IMR-90 (cell line): ENCODE measurements around the gene PNCK. TPM values are rescaled to one million over a fixed set of nuclear protein-coding genes. Genes with fewer than 3 reads are reported as not detected.

Source experiments
- ATAC-seq: fragments of 200-7000 bp; cut with Tn5 transposase; 2 replicates; pipeline ENCODE4 v1.9.1; 2020; ENCODE audit warnings: low read depth, mild to moderate bottlenecking, moderate library complexity
- BruUV-seq: library from RNA; stranded (reverse); fragments of 400-500 nt; replicated peaks from 2 replicates; lab custom pipeline; 2021; lab: Mats Ljungman, UMichigan
- CTCF ChIA-PET: fragments of 300-600 bp; formaldehyde crosslinking; extraction: SDS; loops from one replicate; lab custom pipeline; 2021; ENCODE audit warnings: antibody characterized with exemption; lab: Yijun Ruan, JAX
- POLR2A ChIA-PET: fragments of 300-600 bp; sonication (Branson Sonifier 250); formaldehyde crosslinking; loops from one replicate; lab custom pipeline; 2022; ENCODE audit warnings: antibody characterized with exemption; ENCODE audit not compliant: unreplicated experiment; lab: Charles Lee
- DNase-seq: peaks from one replicate; pipeline ENCODE4 v3.0.0; 2013
- H2AFZ ChIP-seq: replicated peaks from 2 replicates; pipeline ENCODE3; 2013; ENCODE audit warnings: low read length, mild to moderate bottlenecking; ENCODE audit not compliant: poor library complexity
- H2AK5ac ChIP-seq: 2 replicates; pipeline ENCODE4 v1.6.1; 2013; ENCODE audit warnings: low read depth, low read length, inconsistent platforms
- H2AK9ac ChIP-seq: replicated peaks from 2 replicates; pipeline ENCODE3; 2013; ENCODE audit warnings: mild to moderate bottlenecking, low read depth, low read length, moderate library complexity; ENCODE audit not compliant: poor library complexity
- H2BK120ac ChIP-seq: 2 replicates; pipeline ENCODE4 v1.6.1; 2013; ENCODE audit warnings: low read depth, low read length, inconsistent platforms
- H2BK15ac ChIP-seq: 3 replicates; pipeline ENCODE4 v1.6.1; 2013; ENCODE audit warnings: low read depth, low read length, inconsistent platforms
- H2BK20ac ChIP-seq: 2 replicates; pipeline ENCODE4 v1.6.1; 2013; ENCODE audit warnings: low read depth, mild to moderate bottlenecking, inconsistent platforms, low read length, moderate library complexity
- H2BK5ac ChIP-seq: 2 replicates; pipeline ENCODE4 v1.6.1; 2013; ENCODE audit warnings: mild to moderate bottlenecking, low read depth, low read length, inconsistent platforms; ENCODE audit not compliant: poor library complexity, severe bottlenecking
- H3K14ac ChIP-seq: replicated peaks from 2 replicates; pipeline ENCODE4 v1.6.1; 2013; ENCODE audit warnings: low read depth, low read length, inconsistent platforms
- H3K18ac ChIP-seq: 2 replicates; pipeline ENCODE4 v1.6.1; 2013; ENCODE audit warnings: low read depth, low read length, control low read depth
- H3K23ac ChIP-seq: 2 replicates; pipeline ENCODE4 v1.6.1; 2013; ENCODE audit warnings: low read depth, low read length, inconsistent platforms
- H3K27ac ChIP-seq: 2 replicates; pipeline ENCODE4 v1.5.1; 2013; ENCODE audit warnings: mild to moderate bottlenecking, control low read depth, low read length; ENCODE audit not compliant: insufficient read depth
- H3K27me3 ChIP-seq: 2 replicates; pipeline ENCODE4 v1.6.1; 2013; ENCODE audit warnings: low read length; ENCODE audit not compliant: control insufficient read depth, insufficient read depth
- H3K36me3 ChIP-seq: 2 replicates; pipeline ENCODE4 v1.6.1; 2013; ENCODE audit warnings: low read length, mixed read lengths; ENCODE audit not compliant: control insufficient read depth, insufficient read depth
- H3K4ac ChIP-seq: 2 replicates; pipeline ENCODE4 v1.6.1; 2013; ENCODE audit warnings: low read depth, low read length, inconsistent platforms
- H3K4me1 ChIP-seq: 2 replicates; pipeline ENCODE4 v1.6.1; 2013; ENCODE audit warnings: low read length, mixed read lengths; ENCODE audit not compliant: control insufficient read depth, insufficient read depth
- H3K4me2 ChIP-seq: 2 replicates; pipeline ENCODE4 v1.6.1; 2013; ENCODE audit warnings: low read depth, mild to moderate bottlenecking, control low read depth, low read length, moderate library complexity
- H3K4me3 ChIP-seq: 2 replicates; pipeline ENCODE4 v1.5.1; 2013; ENCODE audit warnings: low read depth, mild to moderate bottlenecking, control low read depth, low read length, moderate library complexity; ENCODE audit not compliant: insufficient read depth
- H3K56ac ChIP-seq: 2 replicates; pipeline ENCODE4 v1.6.1; 2013; ENCODE audit warnings: low read length, inconsistent platforms; ENCODE audit not compliant: insufficient read depth; ENCODE audit errors: extremely low read depth
- H3K79me1 ChIP-seq, 2 experiments: 2 replicates each; pipeline ENCODE4 v1.6.1; 2013; ENCODE audit warnings: low read length in 2 of 2, inconsistent platforms in 1 of 2, low read depth in 1 of 2
- H3K9ac ChIP-seq: 2 replicates; pipeline ENCODE4 v1.6.1; 2013; ENCODE audit warnings: low read depth, low read length, control low read depth
- H3K9me1 ChIP-seq: 2 replicates; pipeline ENCODE4 v1.6.1; 2013; ENCODE audit warnings: low read length, inconsistent platforms; ENCODE audit not compliant: insufficient read depth
- H3K9me3 ChIP-seq: 2 replicates; pipeline ENCODE4 v1.6.1; 2013; ENCODE audit warnings: low read length; ENCODE audit not compliant: control insufficient read depth, insufficient read depth
- H4K20me1 ChIP-seq: 2 replicates; pipeline ENCODE4 v1.6.1; 2013; ENCODE audit warnings: low read length, inconsistent platforms; ENCODE audit not compliant: insufficient read depth
- H4K5ac ChIP-seq: 2 replicates; pipeline ENCODE4 v1.6.1; 2013; ENCODE audit warnings: mild to moderate bottlenecking, low read depth, low read length, control low read depth
- H4K8ac ChIP-seq, 2 experiments: 2 replicates each; pipeline ENCODE4 v1.6.1; 2013; ENCODE audit warnings: low read depth in 2 of 2, low read length in 2 of 2, control low read depth in 1 of 2, inconsistent platforms in 1 of 2
- H4K91ac ChIP-seq: 2 replicates; pipeline ENCODE4 v1.6.1; 2013; ENCODE audit warnings: low read depth, low read length, inconsistent platforms; ENCODE audit not compliant: insufficient read depth
- BHLHE40 ChIP-seq: fragments of 150-350 bp; IDR thresholded peaks from 2 replicates; pipeline ENCODE4 v1.6.1; 2016; ENCODE audit warnings: mild to moderate bottlenecking, low read depth, low read length
- CEBPB ChIP-seq: IDR thresholded peaks from 2 replicates; pipeline ENCODE4 v1.6.1; 2012; ENCODE audit warnings: low read depth, low read length, improper control_type of control experiment
- CHD1 ChIP-seq: IDR thresholded peaks from 2 replicates; pipeline ENCODE4 v1.6.1; 2012; ENCODE audit warnings: low read depth, low read length, improper control_type of control experiment
- FOS ChIP-seq: fragments of 150-350 bp; IDR thresholded peaks from 2 replicates; pipeline ENCODE4 v1.6.1; 2016; ENCODE audit warnings: low read depth, low read length
- MAFK ChIP-seq: IDR thresholded peaks from 2 replicates; pipeline ENCODE4 v1.6.1; 2012; ENCODE audit warnings: low read depth, low read length, improper control_type of control experiment
- MAZ ChIP-seq: IDR thresholded peaks from 2 replicates; pipeline ENCODE4 v1.6.1; 2012; ENCODE audit warnings: low read depth, mild to moderate bottlenecking, low read length, improper control_type of control experiment, moderate library complexity, borderline replicate concordance
- MXI1 ChIP-seq: IDR thresholded peaks from 2 replicates; pipeline ENCODE4 v1.6.1; 2012; ENCODE audit warnings: low read depth, mild to moderate bottlenecking, low read length, moderate library complexity, borderline replicate concordance
- NFE2L2 ChIP-seq: fragments of 150-350 bp; IDR thresholded peaks from 2 replicates; pipeline ENCODE4 v1.6.1; 2016; ENCODE audit warnings: low read depth, mild to moderate bottlenecking, low read length
- POLR2A ChIP-seq: IDR thresholded peaks from 2 replicates; pipeline ENCODE4 v1.6.1; 2012; ENCODE audit warnings: mild to moderate bottlenecking, low read depth, low read length
- RAD21 ChIP-seq: IDR thresholded peaks from 2 replicates; pipeline ENCODE4 v1.6.1; 2012; ENCODE audit warnings: low read length, improper control_type of control experiment
- RCOR1 ChIP-seq: IDR thresholded peaks from 2 replicates; pipeline ENCODE4 v1.6.1; 2012; ENCODE audit warnings: mild to moderate bottlenecking, low read length, improper control_type of control experiment; ENCODE audit not compliant: insufficient replicate concordance
- RFX5 ChIP-seq: IDR thresholded peaks from 2 replicates; pipeline ENCODE4 v1.8.0; 2012; ENCODE audit warnings: low read depth, mild to moderate bottlenecking, low read length, moderate library complexity
- SMC3 ChIP-seq: fragments of 150-350 bp; IDR thresholded peaks from 2 replicates; pipeline ENCODE4 v1.6.1; 2016; ENCODE audit warnings: low read depth, mild to moderate bottlenecking, antibody characterized with exemption, low read length, moderate library complexity
- WGBS, 2 experiments: methylation state at CpG; one replicate each; pipeline versions ENCODE4 v1.1.5 to v1.1.7; 2013; ENCODE audit warnings: missing lambda C conversion rate in 2 of 2; ENCODE audit not compliant: insufficient read length in 1 of 2; ENCODE audit errors: extremely low coverage in 2 of 2; 5-methylcytosine and 5-hydroxymethylcytosine counted together
- dilution Hi-C: fragments of 300-500 bp; cut with HindIII; formaldehyde crosslinking; loops from one replicate; pipeline ENCODE4 v1.14.3; 2018; ENCODE audit warnings: low sequenced_read_pairs; ENCODE audit not compliant: unreplicated experiment
- in situ Hi-C: fragments of 300-500 bp; cut with MboI; formaldehyde crosslinking; loops from 3 replicates; pipeline ENCODE4 v1.14.3; 2019; ENCODE audit warnings: low sequenced_read_pairs, inconsistent platforms, mixed read lengths
- intact Hi-C: fragments of 100-400 bp; cut with micrococcal nuclease; formaldehyde crosslinking; loops from 2 replicates; pipeline ENCODE4 v1.10.0; 2022
- polyA plus RNA-seq, 3 experiments: library from polyadenylated mRNA; depleted of rRNA; stranded (reverse); fragments of >200 nt; gene quantifications; 2 replicates each; pipeline ENCODE4 v1.2.3, GENCODE V29; 2012; ENCODE audit warnings: low replicate concordance in 1 of 3
- total RNA-seq: library from RNA; depleted of rRNA; stranded (reverse); fragments of >200 nt; gene quantifications from 2 replicates; pipeline ENCODE4 v1.2.3, GENCODE V29; 2012
- TF ChIP-seq, protein P1 (sequence below): fragments of 150-350 bp; IDR thresholded peaks from 2 replicates; pipeline ENCODE4 v1.6.1; 2017; ENCODE audit warnings: mild to moderate bottlenecking, antibody characterized with exemption, low read length, low read depth
- TF ChIP-seq, protein P2 (sequence below): conservative IDR thresholded peaks from 2 replicates; pipeline ENCODE4 v1.5.1; 2012; ENCODE audit warnings: mild to moderate bottlenecking, low read depth, low read length, improper control_type of control experiment
- TF ChIP-seq, protein P3 (sequence below): fragments of 150-350 bp; IDR thresholded peaks from 2 replicates; pipeline ENCODE4 v1.6.1; 2016; ENCODE audit warnings: low read depth, mild to moderate bottlenecking, low read length, moderate library complexity, borderline replicate concordance

PNCK gene
- total and polyA plus RNA-seq, 2 of the 4 experiments (the other 2 are of a cell fraction) = 0.18 to 0.22 TPM

DNA sequence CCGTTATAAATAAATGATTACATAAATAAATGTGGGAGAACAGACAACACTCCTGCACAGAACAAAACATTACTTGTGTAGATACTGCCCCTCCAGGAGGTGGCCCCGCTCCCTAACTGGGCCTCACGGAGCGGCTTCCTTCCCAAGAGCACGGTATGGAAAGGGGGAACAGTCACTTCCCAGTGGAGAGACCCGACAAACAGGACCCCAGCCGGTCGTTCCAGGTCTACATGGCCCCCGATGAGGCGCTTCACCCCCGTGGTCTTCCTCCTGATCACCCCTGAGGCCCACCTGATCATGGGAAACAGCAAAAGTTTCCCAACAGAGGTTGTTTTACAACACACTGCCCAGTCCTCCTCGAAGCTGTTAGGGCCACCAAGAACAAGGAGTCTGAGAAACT is 7.6 kb upstream of the PNCK start:
- intact Hi-C loops (no loop called here), dilution Hi-C loops (no loop called here), in situ Hi-C loops (no loop called here)
- TF ChIP-seq FOS = no peak
- TF ChIP-seq MAFK = no peak
- TF ChIP-seq, protein P1, sequence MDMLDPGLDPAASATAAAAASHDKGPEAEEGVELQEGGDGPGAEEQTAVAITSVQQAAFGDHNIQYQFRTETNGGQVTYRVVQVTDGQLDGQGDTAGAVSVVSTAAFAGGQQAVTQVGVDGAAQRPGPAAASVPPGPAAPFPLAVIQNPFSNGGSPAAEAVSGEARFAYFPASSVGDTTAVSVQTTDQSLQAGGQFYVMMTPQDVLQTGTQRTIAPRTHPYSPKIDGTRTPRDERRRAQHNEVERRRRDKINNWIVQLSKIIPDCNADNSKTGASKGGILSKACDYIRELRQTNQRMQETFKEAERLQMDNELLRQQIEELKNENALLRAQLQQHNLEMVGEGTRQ = no peak
- TF ChIP-seq, protein P2, sequence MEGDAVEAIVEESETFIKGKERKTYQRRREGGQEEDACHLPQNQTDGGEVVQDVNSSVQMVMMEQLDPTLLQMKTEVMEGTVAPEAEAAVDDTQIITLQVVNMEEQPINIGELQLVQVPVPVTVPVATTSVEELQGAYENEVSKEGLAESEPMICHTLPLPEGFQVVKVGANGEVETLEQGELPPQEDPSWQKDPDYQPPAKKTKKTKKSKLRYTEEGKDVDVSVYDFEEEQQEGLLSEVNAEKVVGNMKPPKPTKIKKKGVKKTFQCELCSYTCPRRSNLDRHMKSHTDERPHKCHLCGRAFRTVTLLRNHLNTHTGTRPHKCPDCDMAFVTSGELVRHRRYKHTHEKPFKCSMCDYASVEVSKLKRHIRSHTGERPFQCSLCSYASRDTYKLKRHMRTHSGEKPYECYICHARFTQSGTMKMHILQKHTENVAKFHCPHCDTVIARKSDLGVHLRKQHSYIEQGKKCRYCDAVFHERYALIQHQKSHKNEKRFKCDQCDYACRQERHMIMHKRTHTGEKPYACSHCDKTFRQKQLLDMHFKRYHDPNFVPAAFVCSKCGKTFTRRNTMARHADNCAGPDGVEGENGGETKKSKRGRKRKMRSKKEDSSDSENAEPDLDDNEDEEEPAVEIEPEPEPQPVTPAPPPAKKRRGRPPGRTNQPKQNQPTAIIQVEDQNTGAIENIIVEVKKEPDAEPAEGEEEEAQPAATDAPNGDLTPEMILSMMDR = no peak
- TF ChIP-seq CHD1 = no peak
- no peak for TF ChIP-seq CEBPB
- no peak for TF ChIP-seq SMC3
- TF ChIP-seq RFX5 = no peak
- TF ChIP-seq NFE2L2 = no peak
- no peak for TF ChIP-seq POLR2A
- no peak for TF ChIP-seq MXI1
- TF ChIP-seq RAD21 = no peak
- no peak for TF ChIP-seq RCOR1
- no peak for TF ChIP-seq BHLHE40
- TF ChIP-seq, protein P3, sequence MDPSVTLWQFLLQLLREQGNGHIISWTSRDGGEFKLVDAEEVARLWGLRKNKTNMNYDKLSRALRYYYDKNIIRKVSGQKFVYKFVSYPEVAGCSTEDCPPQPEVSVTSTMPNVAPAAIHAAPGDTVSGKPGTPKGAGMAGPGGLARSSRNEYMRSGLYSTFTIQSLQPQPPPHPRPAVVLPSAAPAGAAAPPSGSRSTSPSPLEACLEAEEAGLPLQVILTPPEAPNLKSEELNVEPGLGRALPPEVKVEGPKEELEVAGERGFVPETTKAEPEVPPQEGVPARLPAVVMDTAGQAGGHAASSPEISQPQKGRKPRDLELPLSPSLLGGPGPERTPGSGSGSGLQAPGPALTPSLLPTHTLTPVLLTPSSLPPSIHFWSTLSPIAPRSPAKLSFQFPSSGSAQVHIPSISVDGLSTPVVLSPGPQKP = no peak
- TF ChIP-seq MAZ = no peak
- Histone ChIP-seq H3K56ac (no peak overlapping the region), H3K14ac (no peak overlapping the region), H3K18ac (no peak overlapping the region), H2BK5ac (no peak overlapping the region), H3K4me1 (no peaks in the 10 kb centered on the region), H3K27me3 (peaks cover 7% of the 10 kb centered on the region), H3K23ac (no peak overlapping the region), H2AK9ac (no peak overlapping the region), H3K79me1 (no peaks in the 10 kb centered on the region), H3K4me3 (no peak overlapping the region), H3K4me2 (no peak overlapping the region), H4K20me1 (no peaks in the 10 kb centered on the region), H3K9me3 (peaks cover 8% of the 10 kb centered on the region; the same call in 1 of the 2 replicates), H2AK5ac (no peak overlapping the region), H3K9ac (no peak overlapping the region), H3K9me1 (no peaks in the 10 kb centered on the region), H4K8ac (no peak overlapping the region), H3K36me3 (no peaks in the 10 kb centered on the region), H3K4ac (no peak overlapping the region), H2BK15ac (no peak overlapping the region), H4K5ac (no peak overlapping the region), H2BK20ac (no peak overlapping the region), H4K91ac (no peak overlapping the region), H2BK120ac (no peak overlapping the region), H2AFZ (no peak overlapping the region), H3K27ac (no peak overlapping the region)
- DNase-seq (no peak), ATAC-seq (no peak; the same call in 1 of the 2 replicates)
- WGBS, 2 experiments = no CpG with 5 or more reads among the region's 12 CpGs
- ChIA-PET POLR2A (no interaction called here), CTCF (no interaction called here)
- no TSS peak for BruUV-seq
